Cardiac septum (tissue), 1 donor: ENCODE measurements around the gene MAPK4. TPM values are rescaled to one million over a fixed set of nuclear protein-coding genes. Genes with fewer than 3 reads are reported as not detected.

Experiments used
- DNase-seq: peaks from one replicate; pipeline ENCODE4 v3.0.0-alpha.2; 2020; ENCODE audit warnings: low spot score
- intact Hi-C: fragments of 100-400 bp; cut with DNase I; formaldehyde crosslinking; loops from one replicate; pipeline ENCODE4 v1.14.0; 2022
- total RNA-seq: library from RNA; stranded (reverse); fragmentation: NEBNext Ultra II Directional; extraction: Animal tissue kit (Norgen Biotek cat#: 25700); gene quantifications from one replicate; pipeline ENCODE4 v1.2.1, GENCODE V29; 2021
- donor health status: DM: no; HTN: no; CAD: no.

The MAPK4 gene
- total RNA-seq, 1 donor from 2014 or later, result 38.2 TPM

GRCh38 chr18:50663626-50664441, 103.9 kb downstream of the MAPK4 start:
- peak; percentile 64 for DNase-seq
- intact Hi-C loops, result loop anchor here (5.0 kb wide), 2 partner anchors 118 to 157 kb away; no protein-coding TSS in a partner anchor

- intact Hi-C loops, result no loop called here
- DNase-seq, result peak; percentile 62
These were observed 105.1 kb downstream of the MAPK4 start for GRCh38 chr18:50665015-50665414.

- DNase-seq, result peak; percentile 84
These were observed 105.6 kb downstream of the MAPK4 start for GRCh38 chr18:50665519-50665918.

GRCh38 chr18:50666536-50666935, 106.6 kb downstream of the MAPK4 start:
- intact Hi-C loops, result no loop called here
- DNase-seq, result peak; percentile 54

More at GRCh38 chr18:50665519-50665918, 105.6 kb downstream of the MAPK4 start:
- intact Hi-C loops, result no loop called here

GRCh38 chr18:50671376-50671775, 111.5 kb downstream of the MAPK4 start:
- peak; percentile 53 for DNase-seq
- intact Hi-C loops, result no loop called here

- peak; percentile 81 for DNase-seq
- intact Hi-C loops, result no loop called here
These were observed 114.6 kb downstream of the MAPK4 start for GRCh38 chr18:50674307-50674980.

- intact Hi-C loops, result loop anchor here (5.0 kb wide), 2 partner anchors 52 to 107 kb away; no protein-coding TSS in a partner anchor
- peak; percentile 36 for DNase-seq
These were observed 115.2 kb downstream of the MAPK4 start for GRCh38 chr18:50675043-50675442.

- intact Hi-C loops, result loop anchor here (5.0 kb wide), 2 partner anchors 49 to 104 kb away; no protein-coding TSS in a partner anchor
- DNase-seq, result peak; percentile 63
These were observed 118.8 kb downstream of the MAPK4 start for GRCh38 chr18:50678651-50679050.

GRCh38 chr18:50679056-50679455, 119.2 kb downstream of the MAPK4 start:
- intact Hi-C loops, result loop anchor here (5.0 kb wide), 2 partner anchors 48 to 103 kb away; no protein-coding TSS in a partner anchor
- peak; percentile 46 for DNase-seq

- peak; percentile 60 for DNase-seq
- intact Hi-C loops, result loop anchor here (5.0 kb wide), 2 partner anchors 48 to 103 kb away; no protein-coding TSS in a partner anchor
These were observed 119.8 kb downstream of the MAPK4 start for GRCh38 chr18:50679656-50680055.

GRCh38 chr18:50680966-50681365, 121.1 kb downstream of the MAPK4 start:
- no peak for DNase-seq
- intact Hi-C loops, result no loop called here

- DNase-seq, result no peak
- intact Hi-C loops, result no loop called here
These were observed 123.0 kb downstream of the MAPK4 start for GRCh38 chr18:50682852-50683251.

GRCh38 chr18:50686409-50686808, 126.5 kb downstream of the MAPK4 start:
- DNase-seq, result peak; percentile 29
- intact Hi-C loops, result no loop called here

- intact Hi-C loops, result no loop called here
- DNase-seq, result peak; percentile 29
These were observed 127.6 kb downstream of the MAPK4 start for GRCh38 chr18:50687491-50687890.

GRCh38 chr18:50689578-50689977, 129.7 kb downstream of the MAPK4 start:
- DNase-seq, result peak; percentile 6
- intact Hi-C loops, result no loop called here

- intact Hi-C loops, result no loop called here
- peak; percentile 10 for DNase-seq
These were observed 134.3 kb downstream of the MAPK4 start for GRCh38 chr18:50694147-50694546.

- intact Hi-C loops, result no loop called here
- peak; percentile 39 for DNase-seq
These were observed 135.7 kb downstream of the MAPK4 start for GRCh38 chr18:50695431-50696176.

GRCh38 chr18:50696436-50696835, 136.5 kb downstream of the MAPK4 start:
- intact Hi-C loops, result no loop called here
- no peak for DNase-seq

- no peak for DNase-seq
- intact Hi-C loops, result no loop called here
These were observed 137.0 kb downstream of the MAPK4 start for GRCh38 chr18:50696929-50697328.

- intact Hi-C loops, result no loop called here
- peak; percentile 29 for DNase-seq
These were observed 137.6 kb downstream of the MAPK4 start for GRCh38 chr18:50697509-50697908.
